KOPT-K1 (cell line): ENCODE data around the gene RINL.

Source experiments
- H3K27ac ChIP-seq: fragments of 200-600 bp; sonication (generic); 2 replicates; pipeline ENCODE4 v1.5.1; 2016; ENCODE audit warnings: antibody characterized with exemption, mild to moderate bottlenecking, low read depth, low read length; ENCODE audit not compliant: poor library complexity, severe bottlenecking
- H3K36me3 ChIP-seq: fragments of 200-600 bp; sonication (generic); 2 replicates; pipeline ENCODE4 v1.5.1; 2017; ENCODE audit warnings: antibody characterized with exemption, mild to moderate bottlenecking, low read length, moderate library complexity; ENCODE audit not compliant: insufficient read depth
- H3K9me3 ChIP-seq: fragments of 200-600 bp; sonication (generic); 2 replicates; pipeline ENCODE4 v1.5.1; 2017; ENCODE audit warnings: antibody characterized with exemption, low read length, mild to moderate bottlenecking; ENCODE audit not compliant: insufficient read depth, poor library complexity, severe bottlenecking

Gene RINL

GRCh38 chr19:38841180-38841766 lies 36.8 kb downstream of the RINL start:
- Histone ChIP-seq H3K27ac (no peak overlapping the region), H3K36me3 (peaks cover 100% of the 10 kb centered on the region)

DNA sequence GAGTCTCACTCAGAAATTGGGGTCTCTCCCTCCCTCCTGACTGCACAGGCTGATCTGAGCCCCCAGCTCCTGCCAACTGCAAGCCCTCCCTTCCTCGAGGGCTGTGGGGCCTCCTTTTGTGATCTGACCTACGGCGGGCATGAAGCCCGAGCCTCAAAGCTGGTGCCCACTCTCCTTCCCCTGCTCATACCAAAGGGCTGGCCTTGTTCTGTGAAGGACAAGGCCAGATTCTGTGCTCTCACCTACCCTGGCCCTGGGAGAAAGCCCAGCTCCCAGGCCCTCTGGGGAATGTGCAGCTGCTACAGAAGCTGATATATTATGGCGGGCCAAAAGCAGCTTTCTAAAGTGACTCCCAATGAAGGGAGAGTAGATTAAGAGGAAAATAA lies 37.5 kb downstream of the RINL start:
- peaks cover 100% of the 10 kb centered on the region for H3K36me3 ChIP-seq
- H3K9me3 ChIP-seq = no peaks in the 10 kb centered on the region
- H3K27ac ChIP-seq = no peak overlapping the region

More at GRCh38 chr19:38841180-38841766, 36.8 kb downstream of the RINL start:
- H3K9me3 ChIP-seq = no peaks in the 10 kb centered on the region

DNA sequence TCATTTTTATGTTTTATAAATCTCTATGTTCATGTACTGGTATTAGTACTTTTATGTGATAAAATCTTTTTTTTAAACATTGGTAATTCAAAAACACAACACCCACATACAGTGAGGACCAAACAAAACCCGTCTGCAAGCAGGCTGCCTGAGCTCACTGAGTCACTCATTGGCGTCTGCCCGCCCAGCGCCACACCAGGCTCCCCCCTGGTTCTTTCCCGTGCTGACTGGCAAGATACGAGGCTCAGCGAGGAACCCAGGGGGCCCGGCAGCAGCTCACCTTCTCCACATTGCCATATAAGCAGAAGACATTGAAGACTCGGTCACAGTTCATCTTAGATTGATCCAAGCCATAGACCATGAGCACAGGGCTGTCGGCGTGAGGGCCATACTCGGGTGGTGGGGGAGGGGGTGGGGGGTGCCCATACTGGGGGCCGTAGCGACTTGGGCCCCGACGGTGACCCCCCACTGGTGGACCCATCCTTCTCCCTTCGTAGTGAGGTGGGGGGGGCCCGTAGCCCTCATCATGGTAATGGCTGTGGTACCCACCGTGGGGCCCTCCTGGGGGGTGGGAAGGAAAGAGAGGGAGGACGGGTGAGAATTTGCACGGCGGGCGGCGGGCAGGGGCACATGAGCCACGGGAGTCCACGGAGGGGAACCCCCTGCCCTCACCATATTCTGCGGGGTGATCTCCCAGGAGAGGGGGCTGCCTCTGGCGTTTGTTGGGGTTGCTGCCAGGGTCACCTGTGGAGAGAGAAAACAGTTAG lies 38.1 kb downstream of the RINL start:
- no peak overlapping the region for H3K27ac ChIP-seq
- H3K36me3 ChIP-seq = peaks cover 98% of the 10 kb centered on the region

GRCh38 chr19:38838986-38839761 lies 38.9 kb downstream of the RINL start:
- Histone ChIP-seq H3K27ac (no peak overlapping the region), H3K9me3 (no peaks in the 10 kb centered on the region), H3K36me3 (peaks cover 90% of the 10 kb centered on the region)

More for the DNA sequence above, 38.1 kb downstream of the RINL start:
- no peaks in the 10 kb centered on the region for H3K9me3 ChIP-seq

DNA sequence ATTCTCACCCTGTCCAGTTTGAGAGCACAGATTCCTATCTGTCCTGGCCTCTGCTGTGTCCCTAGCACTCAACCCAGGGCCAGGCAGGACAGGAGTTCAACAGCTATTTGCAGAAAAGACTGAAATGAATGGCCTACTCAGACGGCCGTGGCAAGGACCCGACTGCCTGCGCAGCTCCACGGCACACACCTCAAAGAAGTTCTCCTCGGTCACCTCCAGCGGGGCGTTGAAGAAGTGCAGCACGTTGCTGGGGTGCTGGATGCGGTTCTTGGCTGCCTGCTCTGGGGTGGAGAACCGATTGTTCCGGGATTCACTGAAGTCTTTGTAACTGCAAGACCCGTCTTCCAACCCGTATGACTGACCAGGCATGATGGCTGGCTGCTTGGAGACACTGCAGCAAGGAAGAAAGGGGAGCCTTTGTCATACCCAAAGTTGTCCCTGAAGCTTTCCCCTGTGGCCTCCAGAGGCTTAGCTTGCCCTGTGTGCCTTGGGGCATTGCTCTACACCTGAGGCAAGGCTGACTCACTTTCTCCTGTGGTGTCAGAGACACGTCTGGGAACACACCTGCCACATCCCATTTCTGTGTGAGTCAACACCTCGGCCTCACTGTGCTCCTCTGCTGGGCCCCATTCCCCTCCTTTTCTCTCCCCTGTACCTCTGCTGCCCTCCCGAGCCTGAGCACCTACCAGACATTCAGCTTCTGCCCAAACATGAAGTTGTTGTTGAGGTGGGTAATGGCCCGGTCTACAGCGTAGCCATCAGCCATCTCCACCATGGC lies 39.7 kb downstream of the RINL start:
- no peak overlapping the region for H3K27ac ChIP-seq
- no peaks in the 10 kb centered on the region for H3K9me3 ChIP-seq
- peaks cover 82% of the 10 kb centered on the region for H3K36me3 ChIP-seq

GRCh38 chr19:38837656-38838121 lies 40.4 kb downstream of the RINL start:
- no peaks in the 10 kb centered on the region for H3K9me3 ChIP-seq
- no peak overlapping the region for H3K27ac ChIP-seq
- H3K36me3 ChIP-seq = peaks cover 75% of the 10 kb centered on the region

DNA sequence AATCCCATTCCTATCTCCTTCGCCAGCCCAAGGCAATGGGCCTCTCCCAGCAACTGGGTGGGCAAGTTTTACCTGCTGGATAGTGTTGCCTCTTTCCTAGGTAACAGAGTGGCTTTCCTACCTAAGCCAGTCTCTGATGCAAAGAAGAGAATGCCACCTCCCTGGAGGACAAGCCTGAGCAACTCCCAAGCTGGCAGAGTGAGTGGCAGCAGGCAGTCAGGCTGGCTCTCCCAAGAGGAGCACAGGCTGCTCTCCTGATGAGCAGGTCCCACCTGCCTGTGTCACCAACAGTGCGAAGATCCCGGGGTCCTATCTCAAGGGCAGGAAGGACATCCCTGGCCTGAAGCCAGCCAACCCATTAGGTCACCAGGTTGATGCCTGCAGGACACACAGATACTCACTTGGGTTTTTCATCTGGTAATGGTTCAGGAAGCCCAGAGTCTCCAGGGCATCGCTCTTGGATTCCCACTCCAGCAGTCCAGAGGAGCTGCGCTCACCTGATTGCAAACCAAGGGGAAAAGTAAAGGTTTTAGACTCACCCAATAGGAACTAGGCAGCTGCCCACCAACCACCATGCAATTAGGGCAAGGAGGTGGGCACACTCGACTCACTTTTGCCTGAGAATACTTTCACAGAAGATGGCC lies 41.0 kb downstream of the RINL start:
- Histone ChIP-seq H3K27ac (no peak overlapping the region), H3K36me3 (peaks cover 70% of the 10 kb centered on the region), H3K9me3 (no peaks in the 10 kb centered on the region)

DNA sequence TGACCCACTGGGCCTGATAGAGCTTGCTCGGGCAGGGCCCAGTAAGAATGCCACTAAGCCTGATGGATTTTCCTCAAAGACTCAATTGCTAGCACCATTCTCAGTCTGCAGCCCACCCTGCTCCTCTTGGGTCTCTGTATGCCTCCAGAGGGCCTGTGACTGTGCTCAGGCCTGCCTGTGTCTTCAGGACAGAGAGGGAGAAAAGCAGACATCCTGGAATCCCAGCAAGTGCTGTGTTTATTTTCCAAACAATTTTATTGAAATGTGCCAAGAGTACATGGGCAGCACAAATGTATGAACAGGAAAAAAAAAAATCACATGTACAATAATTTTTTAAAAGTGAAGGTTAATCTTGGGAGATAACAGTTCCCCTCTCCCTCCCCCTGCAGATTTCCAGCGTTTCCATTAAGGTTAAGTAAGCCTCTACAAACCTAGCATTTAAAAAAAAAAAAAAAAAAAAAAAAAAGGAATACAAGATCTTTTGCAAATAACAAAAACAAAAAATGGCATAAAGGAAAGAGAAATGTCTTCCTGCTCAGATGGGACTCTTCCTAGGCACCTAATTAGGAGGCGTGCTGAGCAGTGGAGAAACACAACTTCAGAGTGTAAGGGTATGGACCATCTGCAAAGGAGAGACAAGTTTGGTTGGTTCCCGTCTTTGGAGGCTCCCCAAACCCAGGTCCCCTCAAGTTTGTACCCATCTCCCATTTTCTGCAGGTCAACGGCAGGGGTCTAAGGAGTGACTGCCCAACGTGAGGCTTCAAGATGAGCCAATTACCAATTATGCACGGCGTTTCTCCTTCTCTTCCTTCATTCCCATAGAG lies 41.7 kb downstream of the RINL start:
- no peaks in the 10 kb centered on the region for H3K9me3 ChIP-seq
- H3K36me3 ChIP-seq = peaks cover 62% of the 10 kb centered on the region
- no peak overlapping the region for H3K27ac ChIP-seq

GRCh38 chr19:38834590-38834989 lies 43.5 kb downstream of the RINL start:
- H3K27ac ChIP-seq = no peak overlapping the region
- H3K9me3 ChIP-seq = no peaks in the 10 kb centered on the region
- H3K36me3 ChIP-seq = peaks cover 51% of the 10 kb centered on the region

DNA sequence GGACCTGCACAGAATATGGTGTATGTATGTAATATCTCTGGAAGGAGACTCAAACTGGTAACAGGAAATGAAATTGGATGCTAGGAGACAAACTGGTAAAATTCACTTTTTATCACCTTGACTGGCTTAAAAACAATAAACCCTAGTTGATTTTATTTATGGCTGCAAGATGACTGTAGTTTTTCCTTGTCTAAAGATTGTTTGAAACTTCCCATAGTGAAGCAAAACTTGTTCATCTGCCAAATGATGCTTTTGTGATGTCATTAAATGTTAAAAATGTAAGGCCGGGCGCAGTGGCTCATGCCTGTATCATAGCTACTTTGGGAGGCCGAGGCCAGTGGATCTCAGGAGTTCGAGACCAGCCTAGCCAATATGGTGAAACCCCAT lies 44.0 kb downstream of the RINL start:
- H3K27ac ChIP-seq = no peak overlapping the region
- H3K36me3 ChIP-seq = peaks cover 49% of the 10 kb centered on the region
- no peaks in the 10 kb centered on the region for H3K9me3 ChIP-seq

DNA sequence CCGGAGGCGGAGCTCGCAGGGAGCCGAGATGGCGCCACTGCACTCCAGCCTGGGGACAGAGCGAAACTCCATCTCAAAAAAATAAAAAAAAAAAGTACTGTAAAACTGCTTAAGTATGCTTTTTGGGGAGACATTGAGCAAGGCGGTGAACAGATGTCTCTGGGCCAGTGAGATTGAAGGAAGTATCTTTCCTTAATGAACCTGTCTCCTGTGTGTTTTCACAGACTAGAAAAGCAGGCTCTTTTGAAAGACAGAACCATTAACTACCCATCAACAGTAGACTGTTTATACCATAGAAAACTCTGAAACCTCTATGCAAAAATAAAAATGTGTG lies 45.0 kb downstream of the RINL start:
- Histone ChIP-seq H3K27ac (no peak overlapping the region), H3K36me3 (peaks cover 42% of the 10 kb centered on the region), H3K9me3 (no peaks in the 10 kb centered on the region)

DNA sequence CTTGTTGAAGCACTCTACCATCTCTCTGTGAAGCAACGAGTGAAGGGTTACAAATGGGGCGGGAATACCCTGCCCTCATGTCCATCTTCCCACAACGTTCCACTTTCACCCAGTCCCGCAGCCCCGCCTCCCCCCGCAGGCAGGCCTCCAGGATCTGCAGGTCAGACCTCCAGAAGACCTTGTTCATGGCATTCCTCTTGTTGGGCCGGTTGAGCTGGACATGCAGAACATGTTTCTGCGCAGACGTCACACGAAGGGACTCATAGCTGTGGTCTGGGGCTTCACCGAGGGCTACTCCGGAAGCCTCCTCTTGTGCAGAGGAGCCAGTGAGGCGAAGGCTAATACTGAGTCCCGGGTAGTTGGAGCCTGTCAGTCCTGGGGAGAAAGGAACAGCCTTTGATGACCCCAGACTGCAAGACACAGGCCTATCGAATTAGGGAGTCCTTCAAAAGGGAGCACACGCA lies 46.9 kb downstream of the RINL start:
- H3K9me3 ChIP-seq = no peaks in the 10 kb centered on the region

DNA sequence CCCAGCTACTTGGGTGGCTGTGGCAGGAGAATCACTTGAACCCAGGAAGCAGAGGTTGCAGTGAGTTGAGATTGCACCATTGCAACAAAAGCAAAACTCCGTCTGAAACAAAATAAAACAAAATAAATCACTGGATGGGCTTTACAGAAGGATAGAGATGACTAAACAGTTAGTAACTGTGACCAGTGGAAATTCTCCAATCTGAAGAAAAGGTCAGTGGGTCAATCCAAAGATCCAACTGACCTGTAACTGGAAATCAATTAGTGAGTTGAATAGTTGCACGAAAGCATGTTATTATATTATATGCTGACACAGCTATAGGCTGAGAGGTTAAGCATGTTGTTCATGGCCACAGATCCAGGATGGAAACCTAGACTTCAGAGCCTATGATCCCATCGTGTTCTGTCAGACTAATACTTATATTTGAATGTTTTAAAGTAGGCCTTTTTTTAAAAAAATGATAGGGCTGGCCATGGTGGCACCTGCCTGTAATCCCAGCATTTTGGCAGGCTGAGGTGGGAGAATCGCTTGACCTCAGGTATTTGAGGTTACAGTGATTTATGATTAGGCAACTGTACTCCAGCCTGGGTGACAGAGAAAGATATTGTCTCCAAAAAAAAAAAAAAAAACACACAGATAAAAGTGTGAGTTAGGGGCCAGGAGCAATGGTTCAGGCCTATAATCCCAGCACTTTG lies 47.9 kb downstream of the RINL start:
- peaks cover 24% of the 10 kb centered on the region for H3K36me3 ChIP-seq

More for the DNA sequence above, 46.9 kb downstream of the RINL start:
- H3K36me3 ChIP-seq = peaks cover 34% of the 10 kb centered on the region
- peak overlapping the region; percentile 80 for H3K27ac ChIP-seq

More for the DNA sequence above, 47.9 kb downstream of the RINL start:
- H3K9me3 ChIP-seq = no peaks in the 10 kb centered on the region
- H3K27ac ChIP-seq = no peak overlapping the region
